CD4-positive, alpha-beta memory T cell (primary cell): Measurements from ENCODE around the gene BEGAIN. TPM values are rescaled to one million over a fixed set of nuclear protein-coding genes. Genes with fewer than 3 reads are reported as not detected.

Experiments
- polyA plus RNA-seq, 2 donors: library from polyadenylated mRNA; unstranded; fragments of 300-500 nt; fragmentation: Illumina TruSeq; gene quantifications; one replicate each; pipeline ENCODE4 v1.2.3, GENCODE V29; 2021
- total RNA-seq, 2 experiments: library from RNA; stranded (reverse); gene quantifications; one replicate each; pipeline ENCODE4 v1.2.3, GENCODE V29; 2021

Gene BEGAIN
- total and polyA plus RNA-seq, 4 experiments from 2014 or later: 0.09 to 1.8 (median 1.2) TPM

Other genes with a start within 250 kb of the BEGAIN start
- 1 to 10 TPM; 5.7 to 6.5 TPM for gene WDR25, start 210.9 kb downstream of the BEGAIN start, total RNA-seq
- gene WDR25, start 210.9 kb downstream of the BEGAIN start, polyA plus RNA-seq: 10 to 100 TPM in 1 of 2 donors, 1 to 10 TPM in 1; 9.2 to 14.4 TPM
- not detected for gene DLK1, start 139.5 kb upstream of the BEGAIN start, total RNA-seq
- gene DLK1, start 139.5 kb upstream of the BEGAIN start, polyA plus RNA-seq: not detected
- not detected for gene MEG3, start 238.7 kb upstream of the BEGAIN start, total RNA-seq
- not detected for gene MEG3, start 238.7 kb upstream of the BEGAIN start, polyA plus RNA-seq